ENCODE data around the gene KRT77. TPM values are rescaled to one million over a fixed set of nuclear protein-coding genes. Genes with fewer than 3 reads are reported as not detected.

The KRT77 gene
- polyA plus RNA-seq, 3 donors: not detected

DNA sequence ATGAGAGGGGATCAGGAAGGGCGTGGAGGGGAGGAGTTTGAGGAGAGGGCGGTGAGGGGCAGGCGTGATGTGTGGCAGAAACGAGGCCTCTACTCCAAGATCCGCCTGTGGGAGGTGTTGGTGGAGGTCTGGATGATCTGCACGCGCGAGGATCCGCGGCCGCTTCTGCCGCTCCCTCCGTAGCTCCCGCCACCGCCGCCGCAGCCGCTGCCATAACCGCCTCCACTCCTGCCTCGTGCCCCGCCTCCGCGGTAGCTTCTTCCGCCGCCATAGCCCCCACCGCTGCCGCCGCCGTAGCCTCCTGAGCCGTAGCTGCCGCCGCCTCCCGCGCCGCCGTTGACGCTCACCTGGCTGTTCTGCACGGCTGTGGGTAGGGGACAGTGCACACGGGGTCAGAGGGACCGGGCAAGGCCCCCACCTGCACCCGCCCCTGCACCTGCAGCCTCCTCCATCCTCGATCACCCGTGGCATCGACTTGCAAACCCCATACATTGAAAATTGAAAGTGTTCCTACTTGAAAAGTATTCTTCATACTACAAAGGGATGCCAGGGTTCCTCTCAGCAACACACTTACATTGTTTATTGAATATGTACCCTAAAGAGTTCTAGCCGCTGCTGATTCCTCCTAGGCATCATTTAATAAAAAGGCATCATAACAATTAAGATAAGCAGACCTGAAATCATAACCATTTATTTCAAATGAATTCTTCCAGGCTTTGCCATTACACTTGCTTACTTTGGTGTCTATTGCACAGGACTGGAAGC lies 12.1 kb downstream of the KRT77 start:
- Histone ChIP-seq H3K36me3 (replicated peaks in 1 of 2; ENCODE audit: control insufficient read depth in 1 of 2, insufficient read depth in 2 of 2, low read length in 2 of 2) (no peaks in the 10 kb centered on the region), H3K79me2 (ENCODE audit: insufficient read depth, low read length) (no peaks in the 10 kb centered on the region), H3K9me3 (replicated peaks in 1 of 2; ENCODE audit: control insufficient read depth in 1 of 2, insufficient read depth in 1 of 2, low read length in 2 of 2) (peaks cover 0 to 5% of the 10 kb centered on the region in 2 donors), H3K27ac (ENCODE audit: low read depth in 1 of 2, low read length in 2 of 2) (no peak overlapping the region), H3K27me3 (ENCODE audit: control insufficient read depth in 2 of 2, insufficient read depth in 2 of 2, low read length in 2 of 2) (peaks cover 17 to 34% of the 10 kb centered on the region in 2 donors), H3K4me1 (ENCODE audit: control insufficient read depth in 1 of 2, insufficient read depth in 2 of 2, low read length in 2 of 2) (peaks cover 3 to 5% of the 10 kb centered on the region in 2 donors), H3K4me2 (replicated peaks; ENCODE audit: extremely low read depth, low read length, poor library complexity, severe bottlenecking) (peak overlapping the region; percentile 57), H4K20me1 (ENCODE audit: insufficient read depth, low read length) (no peaks in the 10 kb centered on the region), H2AFZ (ENCODE audit: insufficient read depth, low read depth, low read length, poor library complexity, severe bottlenecking) (peak overlapping the region; percentile 63), H3K9ac (ENCODE audit: insufficient read depth, low read length, poor library complexity, severe bottlenecking) (peak overlapping the region; percentile 27), H3K4me3 (replicated peaks in 1 of 3; ENCODE audit: low read depth in 2 of 3, low read length in 3 of 3) (peak overlapping the region in 1 of 3 experiments; percentile 51)
- Mint-ChIP-seq H3K9me3 (peaks cover 0 to 3% (median 0%) of the 10 kb centered on the region in 7 donors), H3K27me3 (ENCODE audit: low read depth in 3 of 3) (peaks cover 35 to 48% (median 36%) of the 10 kb centered on the region in 3 donors), H3K27ac (peak overlapping the region in 1 of 7 donors; percentile 16), H3K36me3 (no peaks in the 10 kb centered on the region), H3K4me1 (peaks cover 9% of the 10 kb centered on the region), H3K4me3 (peak overlapping the region; percentile 74 to 90)
- DNase-seq: no peak
- intact Hi-C loops (cut with micrococcal nuclease): no loop called here
- 3% methylated on average over 36 of the region's 45 CpGs for WGBS (ENCODE audit: insufficient coverage)
- TF ChIP-seq, protein P1, sequence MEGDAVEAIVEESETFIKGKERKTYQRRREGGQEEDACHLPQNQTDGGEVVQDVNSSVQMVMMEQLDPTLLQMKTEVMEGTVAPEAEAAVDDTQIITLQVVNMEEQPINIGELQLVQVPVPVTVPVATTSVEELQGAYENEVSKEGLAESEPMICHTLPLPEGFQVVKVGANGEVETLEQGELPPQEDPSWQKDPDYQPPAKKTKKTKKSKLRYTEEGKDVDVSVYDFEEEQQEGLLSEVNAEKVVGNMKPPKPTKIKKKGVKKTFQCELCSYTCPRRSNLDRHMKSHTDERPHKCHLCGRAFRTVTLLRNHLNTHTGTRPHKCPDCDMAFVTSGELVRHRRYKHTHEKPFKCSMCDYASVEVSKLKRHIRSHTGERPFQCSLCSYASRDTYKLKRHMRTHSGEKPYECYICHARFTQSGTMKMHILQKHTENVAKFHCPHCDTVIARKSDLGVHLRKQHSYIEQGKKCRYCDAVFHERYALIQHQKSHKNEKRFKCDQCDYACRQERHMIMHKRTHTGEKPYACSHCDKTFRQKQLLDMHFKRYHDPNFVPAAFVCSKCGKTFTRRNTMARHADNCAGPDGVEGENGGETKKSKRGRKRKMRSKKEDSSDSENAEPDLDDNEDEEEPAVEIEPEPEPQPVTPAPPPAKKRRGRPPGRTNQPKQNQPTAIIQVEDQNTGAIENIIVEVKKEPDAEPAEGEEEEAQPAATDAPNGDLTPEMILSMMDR (IDR thresholded peaks at IDR 0.05): no peak

DNA sequence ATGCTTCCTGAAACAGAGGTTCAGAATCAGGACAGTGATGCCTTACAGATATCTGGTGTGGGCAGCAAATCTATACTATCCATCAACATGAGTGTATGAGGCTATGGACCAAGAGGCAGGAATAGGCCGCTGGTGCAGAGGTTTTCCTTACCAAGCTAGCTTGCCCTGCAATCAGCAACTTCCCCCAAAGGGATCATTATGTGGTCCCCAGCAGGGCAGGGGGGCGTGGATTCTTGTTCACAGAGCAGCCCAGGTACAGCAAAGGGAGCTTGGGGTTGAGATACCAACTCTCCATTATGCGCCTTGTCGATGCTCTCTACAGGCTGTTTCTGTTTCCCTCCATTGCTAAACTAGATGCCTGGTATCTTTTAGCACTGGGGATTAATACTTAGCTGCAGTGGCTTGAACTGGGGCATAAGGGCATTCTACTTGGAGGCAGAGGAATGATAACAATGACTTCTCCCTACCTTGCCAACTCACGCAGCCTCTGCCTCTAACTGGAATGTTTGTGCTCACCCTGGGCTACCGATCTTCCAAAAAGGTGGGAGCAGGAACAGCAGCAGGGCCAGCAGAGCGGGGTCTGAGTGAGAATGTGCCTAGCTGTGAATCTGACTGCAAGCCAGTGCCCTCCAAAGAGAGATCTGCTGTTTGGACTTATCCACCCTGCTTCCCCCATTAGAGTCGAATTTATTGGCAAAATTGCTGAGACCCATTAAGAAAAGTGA lies 12.8 kb downstream of the KRT77 start:
- Histone ChIP-seq H3K27me3 (ENCODE audit: control insufficient read depth in 2 of 2, insufficient read depth in 2 of 2, low read length in 2 of 2) (peaks cover 17 to 34% of the 10 kb centered on the region in 2 donors), H3K4me2 (replicated peaks; ENCODE audit: extremely low read depth, low read length, poor library complexity, severe bottlenecking) (peak overlapping the region; percentile 57), H3K36me3 (replicated peaks in 1 of 2; ENCODE audit: control insufficient read depth in 1 of 2, insufficient read depth in 2 of 2, low read length in 2 of 2) (no peaks in the 10 kb centered on the region), H4K20me1 (ENCODE audit: insufficient read depth, low read length) (no peaks in the 10 kb centered on the region), H3K9me3 (replicated peaks in 1 of 2; ENCODE audit: control insufficient read depth in 1 of 2, insufficient read depth in 1 of 2, low read length in 2 of 2) (peaks cover 0 to 5% of the 10 kb centered on the region in 2 donors), H2AFZ (ENCODE audit: insufficient read depth, low read depth, low read length, poor library complexity, severe bottlenecking) (peak overlapping the region; percentile 63), H3K9ac (ENCODE audit: insufficient read depth, low read length, poor library complexity, severe bottlenecking) (peak overlapping the region; percentile 27), H3K4me3 (replicated peaks in 1 of 3; ENCODE audit: low read depth in 2 of 3, low read length in 3 of 3) (peak overlapping the region in 1 of 3 experiments; percentile 51), H3K79me2 (ENCODE audit: insufficient read depth, low read length) (no peaks in the 10 kb centered on the region), H3K4me1 (ENCODE audit: control insufficient read depth in 1 of 2, insufficient read depth in 2 of 2, low read length in 2 of 2) (peaks cover 3 to 5% of the 10 kb centered on the region in 2 donors), H3K27ac (ENCODE audit: low read depth in 1 of 2, low read length in 2 of 2) (no peak overlapping the region)
- WGBS (ENCODE audit: insufficient coverage): 81% methylated on average over 2 of the region's 8 CpGs
- no peaks in the 10 kb centered on the region for H3K36me3 Mint-ChIP-seq
- no peak for DNase-seq
- peaks cover 9% of the 10 kb centered on the region for H3K4me1 Mint-ChIP-seq
- H3K9me3 Mint-ChIP-seq: peaks cover 0 to 3% (median 0%) of the 10 kb centered on the region in 7 donors
- intact Hi-C loops (cut with micrococcal nuclease): no loop called here
- H3K4me3 Mint-ChIP-seq: peak overlapping the region; percentile 74 to 90
- TF ChIP-seq, protein P1 (IDR thresholded peaks at IDR 0.05): no peak
- peak overlapping the region in 1 of 7 donors; percentile 16 for H3K27ac Mint-ChIP-seq
- H3K27me3 Mint-ChIP-seq (ENCODE audit: low read depth in 3 of 3): peaks cover 35 to 49% (median 36%) of the 10 kb centered on the region in 3 donors

Measured in CD14-positive monocyte (primary cell).